NCI-H82 treated with DMSO at 0.1 percent for 48 hours (cell line): ENCODE data around the gene MRTFA.
"Not testable (repeated sequence)": the region's sequence is repeated elsewhere in the genome, so short reads cannot be mapped to it uniquely, and the experiment has no call there.

ENCODE experiments used
- DNase-seq: peaks from one replicate; lab custom pipeline; 2025; ENCODE audit not compliant: unreplicated experiment; lab: John Stamatoyannopoulos, UW

Gene MRTFA

GRCh38 chr22:40660730-40661129 is 24.2 kb upstream of the MRTFA start:
- no peak for DNase-seq

DNA sequence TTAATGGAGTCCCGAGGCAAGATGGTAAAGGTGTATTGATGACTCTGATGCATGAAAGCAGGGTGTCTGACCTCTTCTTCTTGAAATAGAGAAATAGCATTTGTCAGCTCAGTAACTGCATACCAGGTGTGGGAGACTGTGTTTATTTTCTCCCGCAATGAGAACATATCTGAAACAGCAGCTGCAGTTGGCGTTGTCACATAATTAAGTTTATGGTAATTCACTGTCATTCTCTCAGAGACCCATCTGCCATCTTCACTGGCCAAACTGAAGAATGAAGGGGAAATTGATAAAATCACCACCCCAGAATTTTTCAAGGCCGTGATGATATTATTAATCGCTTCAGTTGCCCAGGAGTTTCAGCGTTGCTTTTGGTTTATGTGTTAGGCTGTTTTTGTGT is 22.6 kb upstream of the MRTFA start:
- no peak for DNase-seq

- DNase-seq: not testable (repeated sequence)
Observed at GRCh38 chr22:40656651-40657050, 20.1 kb upstream of the MRTFA start.

GRCh38 chr22:40655941-40656340 is 19.4 kb upstream of the MRTFA start:
- not testable (repeated sequence) for DNase-seq

GRCh38 chr22:40654522-40655167 is 18.1 kb upstream of the MRTFA start:
- DNase-seq: peak; percentile 32

DNA sequence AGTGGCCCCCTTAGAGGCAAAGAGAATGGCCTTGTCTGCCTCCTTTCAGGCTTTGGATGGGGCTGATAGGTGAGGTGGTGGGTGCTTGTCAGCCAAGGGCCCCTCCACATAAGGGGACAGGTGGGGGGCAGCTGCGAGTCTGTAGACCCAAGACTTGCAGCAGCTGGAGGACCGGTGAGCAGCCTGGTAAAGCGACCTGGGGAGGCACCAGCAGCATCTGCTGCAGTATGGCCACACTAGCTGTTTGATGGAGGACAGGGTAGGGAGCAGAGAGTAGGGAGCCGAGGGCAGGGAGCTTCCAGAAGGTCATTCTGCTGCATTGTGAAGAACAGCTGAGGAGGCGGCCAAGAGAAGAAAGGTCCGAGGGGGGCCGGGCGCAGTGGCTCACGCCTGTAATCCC is 16.8 kb upstream of the MRTFA start:
- no peak for DNase-seq

DNA sequence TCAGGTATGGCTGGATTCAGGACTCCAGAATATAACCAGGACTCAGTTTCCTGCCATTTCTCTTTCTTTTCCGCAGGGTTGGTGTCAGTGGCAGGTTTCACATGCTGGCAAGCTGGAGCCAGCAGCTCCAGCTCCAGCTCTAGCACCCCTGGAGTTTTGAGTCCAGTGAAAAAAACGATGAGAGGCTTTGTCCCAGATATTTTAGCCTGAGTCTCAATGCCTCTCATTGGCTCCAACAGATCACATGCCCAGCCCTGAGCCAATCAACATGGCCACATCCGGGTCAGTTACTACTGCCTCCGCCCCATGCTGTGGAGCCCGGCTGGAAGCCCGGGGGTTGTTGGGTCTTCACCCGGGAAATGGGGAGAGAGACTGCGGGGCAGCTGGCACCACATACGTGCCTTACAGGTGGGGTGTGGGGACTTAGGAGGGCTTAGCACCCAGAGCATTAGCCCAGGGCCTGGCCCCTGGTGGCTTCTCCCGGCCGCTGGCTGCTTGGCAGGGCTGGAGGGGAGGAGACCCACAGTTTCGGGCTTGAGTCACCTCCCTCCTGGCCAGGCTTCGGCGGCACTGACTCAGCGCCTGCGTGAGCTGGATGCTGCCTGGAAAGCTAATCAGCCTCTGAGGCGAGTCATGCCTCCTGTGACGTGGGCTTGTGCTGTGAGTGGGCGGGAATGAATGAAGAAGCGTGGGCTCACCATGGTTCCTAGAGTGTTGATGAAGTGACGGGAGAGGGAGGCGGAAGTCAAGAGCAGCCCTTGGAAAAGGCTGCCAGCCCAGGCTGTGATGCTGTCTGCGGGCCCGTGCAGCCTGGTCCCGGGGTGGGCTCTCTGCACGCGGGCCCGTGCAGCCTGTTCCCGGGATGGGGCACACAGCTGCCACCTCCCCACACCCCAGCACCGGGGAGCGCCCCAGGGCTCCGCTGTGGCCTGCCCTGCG is 15.3 kb upstream of the MRTFA start:
- peak; percentile 69 for DNase-seq

DNA sequence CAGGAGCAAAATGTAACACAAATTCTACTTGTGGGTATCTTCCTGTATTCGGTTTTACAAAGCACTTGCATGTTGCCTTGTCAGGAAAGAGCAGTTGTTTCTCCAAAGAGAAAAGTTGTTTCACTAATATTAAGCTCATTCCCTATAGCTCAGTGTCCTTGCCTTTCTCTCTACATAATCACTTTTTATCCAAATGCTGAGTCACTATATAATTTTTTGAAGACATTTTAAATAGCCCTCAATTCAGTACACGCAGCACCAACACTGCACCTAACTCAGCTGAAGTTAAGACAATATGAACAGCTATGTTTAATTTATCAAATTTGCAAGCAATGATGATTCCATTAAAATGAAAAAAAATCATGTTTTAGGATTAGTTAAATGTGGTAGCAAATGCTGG is 14.5 kb upstream of the MRTFA start:
- DNase-seq: no peak

GRCh38 chr22:40648386-40648785 is 11.9 kb upstream of the MRTFA start:
- DNase-seq: no peak

DNA sequence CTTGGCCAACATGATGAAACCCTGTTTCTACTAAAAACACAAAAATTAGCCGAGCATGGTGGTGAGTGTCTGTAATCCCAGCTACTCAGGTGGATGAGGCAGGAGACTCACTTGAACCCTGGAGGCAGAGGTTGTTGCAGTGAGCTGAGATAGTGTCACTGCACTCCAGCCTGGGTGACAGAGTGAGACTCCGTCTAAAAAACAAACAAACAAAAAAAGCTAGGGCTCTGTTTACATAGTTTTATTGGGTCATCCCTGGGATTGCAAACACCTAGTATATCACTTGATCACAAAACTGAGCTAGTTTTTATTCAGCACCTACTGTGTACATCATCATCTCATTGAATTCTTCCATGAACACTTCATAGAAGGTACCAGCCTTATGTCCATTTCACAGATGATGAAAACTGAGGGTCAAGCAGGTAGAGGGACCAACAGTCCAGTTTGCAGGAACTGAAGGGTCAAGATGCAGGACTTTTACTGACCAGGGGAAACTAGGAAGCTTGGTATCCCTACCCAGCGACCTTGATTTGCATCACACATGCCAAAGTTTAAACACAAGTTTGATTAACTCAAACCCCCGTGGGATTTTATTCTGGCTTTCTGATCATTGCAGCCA is 9.2 kb upstream of the MRTFA start:
- DNase-seq: no peak

DNA sequence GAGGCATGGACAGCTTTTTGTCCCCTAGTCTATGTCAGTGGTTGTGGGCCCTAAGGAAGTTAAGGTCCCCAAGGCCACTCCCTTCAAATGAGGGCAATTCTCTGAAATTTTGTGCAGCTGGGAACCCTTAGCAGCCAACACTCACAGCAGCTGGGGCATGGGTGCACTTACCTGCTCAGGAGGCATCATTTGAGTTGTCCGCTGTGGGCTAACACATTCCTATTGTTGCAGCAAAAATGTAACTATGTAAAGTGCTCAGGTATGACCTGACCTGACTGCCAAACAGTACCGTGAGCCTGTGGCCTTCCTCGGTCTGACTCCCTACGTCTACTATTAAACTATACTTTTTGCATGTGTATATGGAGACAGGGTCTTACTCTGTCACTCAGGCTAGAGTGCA is 5.8 kb upstream of the MRTFA start:
- no peak for DNase-seq

DNA sequence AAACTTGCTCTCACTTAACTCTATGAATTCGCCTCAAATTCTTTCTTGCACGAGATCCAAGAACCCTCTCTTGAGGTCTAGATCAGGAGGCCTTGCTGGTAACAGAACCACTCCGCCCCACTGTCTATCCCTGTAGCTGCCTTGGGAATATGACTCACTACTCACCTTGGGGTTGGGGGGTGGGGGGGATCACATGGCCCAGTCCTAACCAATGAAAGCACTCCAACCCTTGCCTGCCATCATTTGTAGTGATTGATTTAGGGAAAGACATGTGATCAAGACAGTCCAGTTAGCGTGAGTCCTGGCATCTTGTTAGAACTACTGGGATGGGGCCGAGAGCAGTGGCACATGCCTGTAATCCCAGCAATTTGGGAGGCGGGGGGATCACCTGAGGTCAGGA is 4.8 kb upstream of the MRTFA start:
- DNase-seq: no peak

DNA sequence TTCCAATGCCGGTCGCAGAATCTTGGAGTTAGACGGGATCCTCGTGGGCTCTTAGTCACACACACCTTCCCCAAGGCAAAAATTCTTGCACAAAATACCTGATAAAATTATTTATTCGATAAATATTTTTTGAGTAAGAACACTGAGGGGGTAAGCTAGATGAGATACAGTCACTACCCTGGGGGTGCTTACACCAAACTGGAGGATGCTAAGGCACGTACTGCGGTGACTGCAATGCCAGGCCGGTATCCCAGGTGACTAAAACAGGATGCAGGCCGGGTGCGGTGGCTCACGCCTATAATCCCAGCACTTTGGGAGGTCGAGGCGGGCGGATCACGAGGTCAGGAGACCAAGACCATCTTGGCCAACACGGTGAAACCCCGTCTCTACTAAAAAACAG is 1.7 kb upstream of the MRTFA start:
- DNase-seq: no peak

DNA sequence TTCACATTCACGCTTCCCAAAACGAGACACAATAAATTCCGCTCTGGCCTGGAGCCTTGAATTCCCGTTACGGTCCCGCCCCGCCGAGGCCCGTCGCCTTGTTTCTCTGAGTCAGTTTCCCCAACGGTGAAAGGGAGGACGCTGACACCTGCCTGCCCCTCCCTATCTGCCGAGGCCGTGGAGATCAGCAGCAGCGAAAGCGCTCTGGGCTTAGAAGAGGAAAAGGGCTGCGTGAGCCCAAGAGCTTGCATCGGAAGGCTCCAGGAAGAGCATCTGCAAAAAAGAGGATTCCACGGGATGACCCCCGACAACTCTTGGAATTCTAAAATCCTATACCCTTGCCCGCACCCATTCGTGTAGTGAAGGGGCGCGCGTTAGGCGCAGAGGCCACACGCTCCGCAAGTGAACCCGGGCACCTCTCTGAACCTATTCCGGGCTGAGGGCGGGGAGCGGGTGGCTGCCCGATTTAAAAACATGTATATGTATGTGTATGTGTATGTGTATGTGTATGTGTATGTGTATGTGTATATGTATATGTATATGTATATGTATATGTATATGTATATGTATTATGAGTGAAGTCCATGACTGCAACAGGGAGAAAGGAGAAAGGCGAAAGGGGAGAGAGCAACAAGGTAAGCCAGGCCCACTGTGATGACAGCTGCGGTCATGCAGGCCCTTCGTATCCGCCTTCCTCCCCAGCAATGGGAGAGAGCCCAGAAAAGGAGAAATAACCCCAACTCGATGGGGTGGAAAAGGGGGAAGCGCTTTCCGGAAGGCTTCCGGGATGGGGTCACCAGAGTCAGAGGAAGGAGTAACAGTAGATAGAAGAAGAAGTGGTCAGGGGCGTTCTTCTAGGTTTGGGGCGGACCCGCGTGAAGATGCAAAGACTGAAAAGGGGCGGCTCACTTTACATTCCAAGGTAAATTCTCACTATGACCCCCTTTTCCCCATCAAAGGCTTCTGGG is 948 bp upstream of the MRTFA start:
- DNase-seq: no peak

DNA sequence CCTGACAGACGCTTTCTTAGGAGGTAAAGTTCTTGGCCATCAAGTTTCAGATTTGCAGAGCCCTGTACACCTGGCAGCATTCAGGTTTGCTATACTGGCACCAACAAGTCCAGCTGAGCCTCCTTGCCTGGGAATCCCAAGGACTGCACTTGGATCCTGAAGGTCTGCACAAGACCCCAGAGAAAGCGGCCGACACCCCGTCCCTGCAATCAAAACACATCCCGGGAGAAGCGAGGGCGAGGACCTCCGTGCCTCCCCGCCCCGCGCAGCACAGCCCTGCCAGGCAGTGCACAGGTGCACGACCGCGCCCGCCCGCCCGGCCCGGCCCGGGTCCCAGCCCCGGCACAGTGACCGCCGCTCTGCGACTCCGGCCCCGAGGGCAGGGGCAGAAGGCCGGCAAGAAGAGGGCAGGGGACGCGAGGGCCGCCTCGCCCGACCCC is 559 bp downstream of the MRTFA start:
- no peak for DNase-seq

GRCh38 chr22:40635043-40635939 is 1.2 kb downstream of the MRTFA start:
- DNase-seq: no peak

- no peak for DNase-seq
Observed at GRCh38 chr22:40634119-40634903, 2.2 kb downstream of the MRTFA start.

- no peak for DNase-seq
Observed at GRCh38 chr22:40633036-40633435, 3.5 kb downstream of the MRTFA start.

- no peak for DNase-seq
Observed at GRCh38 chr22:40631925-40632324, 4.6 kb downstream of the MRTFA start.
